NB4 (cell line): ENCODE results near the gene PSMB5.

Source experiments
- POLR2A ChIP-seq: IDR thresholded peaks from 2 replicates; pipeline ENCODE4 v1.6.1; 2011; ENCODE audit warnings: mild to moderate bottlenecking; ENCODE audit not compliant: insufficient read length; ENCODE audit errors: extremely low read depth
- TF ChIP-seq, protein P1 (sequence below): IDR thresholded peaks from one replicate; pipeline ENCODE4 v1.5.1; 2012; ENCODE audit warnings: low read depth, low read length
- TF ChIP-seq, protein P2 (sequence below): IDR thresholded peaks from 2 replicates; pipeline ENCODE4 v1.6.1; 2011; ENCODE audit warnings: low read depth, low read length

DNA sequence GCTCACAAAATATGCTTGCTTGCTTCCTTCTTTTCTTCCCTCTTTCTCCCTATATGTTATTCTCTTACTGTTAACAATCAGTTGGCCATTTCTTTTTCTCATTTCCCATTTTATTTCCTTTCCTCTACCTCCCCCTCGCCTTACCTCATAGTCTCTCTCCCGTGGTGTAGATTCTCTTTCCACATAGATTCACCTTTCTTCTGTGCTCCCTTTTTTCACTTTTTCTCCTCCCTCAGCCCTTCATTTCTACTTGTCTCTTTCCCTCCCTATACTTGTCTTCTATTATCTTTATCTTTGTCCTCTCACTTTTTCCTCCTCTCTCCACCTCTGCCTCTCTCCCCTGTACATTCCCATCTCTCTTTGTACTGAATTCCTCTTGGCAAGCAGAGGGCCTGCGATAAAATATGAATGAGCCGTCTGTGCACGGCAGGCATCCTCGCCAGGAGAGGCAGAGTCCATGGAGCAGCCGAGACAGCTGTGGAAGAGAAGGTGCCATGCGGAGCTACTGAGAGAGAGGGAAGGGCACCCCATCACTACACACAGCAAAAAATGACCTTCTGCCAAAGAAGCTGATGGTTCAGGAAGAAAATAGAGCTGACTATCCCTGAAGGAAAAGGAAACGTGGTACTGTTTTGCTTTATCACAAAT, 36.9 kb downstream of the PSMB5 start:
- no peak for TF ChIP-seq POLR2A
- TF ChIP-seq, protein P1, sequence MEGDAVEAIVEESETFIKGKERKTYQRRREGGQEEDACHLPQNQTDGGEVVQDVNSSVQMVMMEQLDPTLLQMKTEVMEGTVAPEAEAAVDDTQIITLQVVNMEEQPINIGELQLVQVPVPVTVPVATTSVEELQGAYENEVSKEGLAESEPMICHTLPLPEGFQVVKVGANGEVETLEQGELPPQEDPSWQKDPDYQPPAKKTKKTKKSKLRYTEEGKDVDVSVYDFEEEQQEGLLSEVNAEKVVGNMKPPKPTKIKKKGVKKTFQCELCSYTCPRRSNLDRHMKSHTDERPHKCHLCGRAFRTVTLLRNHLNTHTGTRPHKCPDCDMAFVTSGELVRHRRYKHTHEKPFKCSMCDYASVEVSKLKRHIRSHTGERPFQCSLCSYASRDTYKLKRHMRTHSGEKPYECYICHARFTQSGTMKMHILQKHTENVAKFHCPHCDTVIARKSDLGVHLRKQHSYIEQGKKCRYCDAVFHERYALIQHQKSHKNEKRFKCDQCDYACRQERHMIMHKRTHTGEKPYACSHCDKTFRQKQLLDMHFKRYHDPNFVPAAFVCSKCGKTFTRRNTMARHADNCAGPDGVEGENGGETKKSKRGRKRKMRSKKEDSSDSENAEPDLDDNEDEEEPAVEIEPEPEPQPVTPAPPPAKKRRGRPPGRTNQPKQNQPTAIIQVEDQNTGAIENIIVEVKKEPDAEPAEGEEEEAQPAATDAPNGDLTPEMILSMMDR: no peak
- TF ChIP-seq, protein P2, sequence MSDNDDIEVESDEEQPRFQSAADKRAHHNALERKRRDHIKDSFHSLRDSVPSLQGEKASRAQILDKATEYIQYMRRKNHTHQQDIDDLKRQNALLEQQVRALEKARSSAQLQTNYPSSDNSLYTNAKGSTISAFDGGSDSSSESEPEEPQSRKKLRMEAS: no peak
